A549 treated with GW870086 at 1 μM for 4 hours (cell line): Measurements from ENCODE around the gene SNCB. TPM values are rescaled to one million over a fixed set of nuclear protein-coding genes. Genes with fewer than 3 reads are reported as not detected.

ENCODE experiments used
- total RNA-seq: library from RNA; stranded (reverse); fragments of 200-300 nt; extraction: Qiagen RNA extraction; gene quantifications from 5 replicates; pipeline ENCODE4 v1.2.3, GENCODE V29; 2022; ENCODE audit warnings: low read depth

SNCB gene
- total RNA-seq: 0.74 to 1.3 TPM (median 0.96 TPM) in 5 replicates

DNA sequence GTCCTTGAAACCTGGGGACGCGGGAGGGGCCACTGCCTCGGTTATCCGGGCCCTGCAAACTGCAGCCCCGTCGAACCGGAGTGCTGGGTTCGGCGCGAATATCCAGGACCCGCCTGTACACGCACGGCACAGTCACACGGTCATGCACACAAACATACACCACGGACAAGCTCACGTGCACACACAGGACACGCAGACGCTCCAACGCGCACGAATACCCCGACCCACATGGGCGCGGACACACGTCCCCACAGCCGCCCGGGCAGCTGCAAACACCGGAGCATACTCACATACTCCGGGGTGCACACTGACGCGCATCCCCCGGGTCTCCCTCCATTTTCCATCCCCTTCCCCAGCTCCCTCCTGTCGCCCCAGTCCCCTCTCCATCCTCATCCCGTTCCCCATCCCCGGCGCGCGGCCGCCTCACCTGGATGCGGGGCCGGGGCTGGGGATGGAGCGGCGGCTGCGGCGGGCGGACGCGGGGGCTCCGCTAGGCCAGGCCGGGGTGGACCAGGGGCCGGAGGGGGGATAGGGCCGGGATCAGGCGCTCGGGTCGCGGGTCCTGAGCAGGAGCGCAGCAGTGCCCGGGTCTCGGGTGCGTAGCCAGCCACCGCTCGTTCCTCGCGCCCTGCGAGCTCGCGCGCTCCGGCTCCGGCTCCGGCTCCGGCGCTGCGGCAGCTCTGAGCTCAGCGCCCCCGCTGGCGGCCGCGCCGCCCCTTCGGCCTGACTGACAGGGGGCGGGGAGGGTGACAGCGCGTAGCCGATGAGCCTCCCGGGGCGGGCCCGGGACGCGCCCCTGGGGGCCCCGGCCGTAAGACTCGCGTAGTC is at the start of gene SNCB, which contains the start of gene EIF4E1B:
Gene SNCB, minus strand, starts transcription at position 682 of the 828 bp plus-strand sequence. CDS start 880 bp downstream, outside the sequence.
Gene EIF4E1B, plus strand, starts transcription at position 823 of the 828 bp plus-strand sequence. CDS start 12,113 bp downstream, outside the sequence.

DNA sequence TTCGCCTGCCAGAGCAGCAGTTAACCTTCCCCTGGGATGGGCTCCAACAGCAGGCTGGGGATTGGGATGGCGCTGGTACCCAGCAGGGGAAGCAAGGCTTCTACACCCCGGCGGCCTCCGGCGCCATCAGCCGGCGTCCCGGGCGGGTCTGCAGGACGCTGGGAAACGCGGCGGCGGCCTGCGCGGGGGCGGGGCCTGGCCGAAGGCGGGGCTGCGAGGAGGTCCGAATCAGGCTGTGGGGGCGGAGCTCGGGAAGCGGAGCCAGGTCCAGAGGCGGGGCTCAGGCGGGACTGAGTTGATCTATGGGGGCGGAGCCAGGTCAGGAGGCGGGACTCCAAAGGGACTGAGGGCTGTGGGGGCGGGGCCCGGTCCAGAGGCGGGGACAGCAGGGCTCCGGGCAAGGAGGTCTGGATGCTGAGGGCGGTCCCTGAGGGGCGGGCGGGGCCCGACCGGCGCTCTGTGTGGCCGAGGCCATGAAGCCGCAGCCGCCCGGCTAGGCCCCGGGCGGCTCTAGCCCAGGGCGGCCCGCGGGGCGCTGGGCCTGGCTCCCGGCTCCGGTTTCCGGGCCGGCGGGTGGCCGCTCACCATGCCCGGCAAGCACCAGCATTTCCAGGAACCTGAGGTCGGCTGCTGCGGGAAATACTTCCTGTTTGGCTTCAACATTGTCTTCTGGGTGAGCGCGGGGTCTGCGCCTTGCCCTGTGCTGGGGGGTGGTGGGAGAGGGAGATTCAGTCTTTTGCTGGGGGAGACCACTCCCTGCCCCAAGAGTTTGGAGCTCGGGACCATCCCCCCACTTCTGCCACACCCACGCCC is 16.9 kb upstream of the SNCB start, which contains the start of gene TSPAN17:
Gene TSPAN17, plus strand, starts transcription at position 455 of the 813 bp plus-strand sequence. Its CDS starts 132 bp downstream, at position 587.

DNA sequence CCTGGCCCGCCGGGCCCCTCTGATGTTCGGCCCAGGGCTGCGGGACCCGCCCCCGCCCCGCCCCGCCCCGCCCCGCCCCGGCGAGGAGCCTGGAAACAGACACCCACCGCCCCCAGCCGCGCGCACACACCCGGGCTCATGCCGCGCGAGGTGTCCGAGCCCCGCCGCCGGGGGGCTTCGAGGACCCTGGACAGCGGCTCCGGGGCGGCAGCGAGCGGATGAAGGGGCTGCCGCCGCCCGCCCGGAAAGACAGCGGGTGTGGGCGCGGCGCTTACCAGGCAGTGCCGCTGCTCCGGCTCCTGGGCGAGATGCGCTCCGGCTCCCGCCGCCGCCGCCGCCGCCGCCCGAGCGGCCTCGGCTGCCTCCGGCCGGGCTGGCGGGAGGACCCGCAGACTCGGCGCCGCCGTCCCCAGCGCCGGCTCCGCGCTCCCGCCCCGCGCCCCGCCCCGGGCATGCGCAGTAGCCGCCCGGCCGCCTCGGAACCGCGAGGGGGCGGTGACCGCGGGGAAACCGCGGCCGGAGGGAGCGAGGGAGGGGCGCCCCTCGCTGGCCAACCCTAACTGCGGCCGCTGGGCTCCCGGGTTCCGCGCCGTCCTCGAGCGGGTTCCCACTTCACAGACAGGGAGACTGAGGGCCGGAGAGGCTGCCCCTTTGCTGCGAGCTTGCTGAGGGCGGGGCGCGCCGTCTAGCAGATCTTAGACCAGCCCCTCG is 20.5 kb downstream of the SNCB start, which contains the start of gene GPRIN1:
Gene GPRIN1, minus strand, starts transcription at position 433 of the 711 bp plus-strand sequence. CDS start 10,322 bp downstream, outside the sequence.

Other genes with a start within 250 kb of the SNCB start
- gene NOP16, start 241.9 kb downstream of the SNCB start, total RNA-seq: 115 to 140 TPM (median 125 TPM) in 5 replicates
- 248 to 281 TPM (median 257 TPM) in 5 replicates for gene HIGD2A, start 241.8 kb downstream of the SNCB start, total RNA-seq
- gene CLTB, start 214.0 kb downstream of the SNCB start, total RNA-seq: 90.6 to 145 TPM (median 134 TPM) in 5 replicates
- gene FAF2, start 182.1 kb downstream of the SNCB start, total RNA-seq: 45.9 to 49.2 TPM (median 47.7 TPM) in 5 replicates
- 24.3 to 36.3 TPM (median 34.6 TPM) in 5 replicates for gene RNF44, start 93.1 kb downstream of the SNCB start, total RNA-seq
- gene CDHR2, start 81.2 kb downstream of the SNCB start, total RNA-seq: 0.06 to 0.33 TPM (median 0.14 TPM) in 4 of 5 replicates, not detected in the other
- 6.9 to 9.5 TPM (median 8.6 TPM) in 5 replicates for gene GPRIN1, start 20.4 kb downstream of the SNCB start, total RNA-seq
- gene EIF4E1B, start 141 bp upstream of the SNCB start, total RNA-seq: not detected in 5 replicates
- 54.6 to 69.3 TPM (median 65.3 TPM) in 5 replicates for gene TSPAN17, start 16.9 kb upstream of the SNCB start, total RNA-seq
- 0.30 to 0.68 TPM (median 0.46 TPM) in 5 replicates for gene UNC5A, start 180.0 kb upstream of the SNCB start, total RNA-seq